ENCODE measurements around the gene RGS6. TPM values are rescaled to one million over a fixed set of nuclear protein-coding genes. Genes with fewer than 3 reads are reported as not detected.

RGS6 gene
- total and polyA plus RNA-seq, 8 donors: 0.06 to 0.47 (median 0.20) TPM; not detected in 1

DNA sequence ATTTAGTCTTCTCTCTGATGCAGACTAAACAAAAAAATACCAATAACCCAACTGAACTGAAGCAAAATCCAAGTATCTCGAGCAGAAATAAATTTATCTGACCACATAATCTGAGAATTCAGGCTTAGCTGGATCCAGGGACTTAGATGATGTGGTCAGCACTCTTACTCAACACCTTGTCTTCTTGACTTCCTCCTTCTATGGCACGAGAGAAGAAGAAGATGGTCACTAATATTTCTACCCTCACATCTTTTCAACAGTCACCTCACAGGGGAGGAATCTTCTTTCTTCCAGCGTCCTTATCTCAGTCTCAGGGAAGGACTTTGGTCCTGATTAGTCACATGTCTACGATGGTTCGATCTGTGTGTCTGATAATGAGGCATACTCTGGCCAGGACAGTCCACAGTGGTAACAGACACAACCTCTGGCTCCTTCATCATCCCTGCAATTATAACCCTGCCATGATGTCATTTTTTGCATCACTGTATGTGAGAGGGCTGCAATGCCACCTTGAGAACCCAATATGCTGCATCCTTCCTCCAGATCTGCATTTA lies 15.8 kb downstream of the RGS6 start:
- WGBS, 2 donors: 37 to 41% methylated on average over 5 of the region's 5 CpGs
- DNase-seq (no peak), ATAC-seq (no peak), FAIRE-seq (no peak)
- Histone ChIP-seq H3K36me3 (no peaks in the 10 kb centered on the region), H3K9me3 (no peaks in the 10 kb centered on the region), H3K27ac (no peak overlapping the region), H3K27me3 (no peaks in the 10 kb centered on the region), H3K4me1 (no peaks in the 10 kb centered on the region), H3K4me3 (no peak overlapping the region)
- intact Hi-C loops (cut with DNase I): no loop called here
- TF ChIP-seq, protein P1, sequence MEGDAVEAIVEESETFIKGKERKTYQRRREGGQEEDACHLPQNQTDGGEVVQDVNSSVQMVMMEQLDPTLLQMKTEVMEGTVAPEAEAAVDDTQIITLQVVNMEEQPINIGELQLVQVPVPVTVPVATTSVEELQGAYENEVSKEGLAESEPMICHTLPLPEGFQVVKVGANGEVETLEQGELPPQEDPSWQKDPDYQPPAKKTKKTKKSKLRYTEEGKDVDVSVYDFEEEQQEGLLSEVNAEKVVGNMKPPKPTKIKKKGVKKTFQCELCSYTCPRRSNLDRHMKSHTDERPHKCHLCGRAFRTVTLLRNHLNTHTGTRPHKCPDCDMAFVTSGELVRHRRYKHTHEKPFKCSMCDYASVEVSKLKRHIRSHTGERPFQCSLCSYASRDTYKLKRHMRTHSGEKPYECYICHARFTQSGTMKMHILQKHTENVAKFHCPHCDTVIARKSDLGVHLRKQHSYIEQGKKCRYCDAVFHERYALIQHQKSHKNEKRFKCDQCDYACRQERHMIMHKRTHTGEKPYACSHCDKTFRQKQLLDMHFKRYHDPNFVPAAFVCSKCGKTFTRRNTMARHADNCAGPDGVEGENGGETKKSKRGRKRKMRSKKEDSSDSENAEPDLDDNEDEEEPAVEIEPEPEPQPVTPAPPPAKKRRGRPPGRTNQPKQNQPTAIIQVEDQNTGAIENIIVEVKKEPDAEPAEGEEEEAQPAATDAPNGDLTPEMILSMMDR (IDR thresholded peaks at IDR 0.05): no peak

DNA sequence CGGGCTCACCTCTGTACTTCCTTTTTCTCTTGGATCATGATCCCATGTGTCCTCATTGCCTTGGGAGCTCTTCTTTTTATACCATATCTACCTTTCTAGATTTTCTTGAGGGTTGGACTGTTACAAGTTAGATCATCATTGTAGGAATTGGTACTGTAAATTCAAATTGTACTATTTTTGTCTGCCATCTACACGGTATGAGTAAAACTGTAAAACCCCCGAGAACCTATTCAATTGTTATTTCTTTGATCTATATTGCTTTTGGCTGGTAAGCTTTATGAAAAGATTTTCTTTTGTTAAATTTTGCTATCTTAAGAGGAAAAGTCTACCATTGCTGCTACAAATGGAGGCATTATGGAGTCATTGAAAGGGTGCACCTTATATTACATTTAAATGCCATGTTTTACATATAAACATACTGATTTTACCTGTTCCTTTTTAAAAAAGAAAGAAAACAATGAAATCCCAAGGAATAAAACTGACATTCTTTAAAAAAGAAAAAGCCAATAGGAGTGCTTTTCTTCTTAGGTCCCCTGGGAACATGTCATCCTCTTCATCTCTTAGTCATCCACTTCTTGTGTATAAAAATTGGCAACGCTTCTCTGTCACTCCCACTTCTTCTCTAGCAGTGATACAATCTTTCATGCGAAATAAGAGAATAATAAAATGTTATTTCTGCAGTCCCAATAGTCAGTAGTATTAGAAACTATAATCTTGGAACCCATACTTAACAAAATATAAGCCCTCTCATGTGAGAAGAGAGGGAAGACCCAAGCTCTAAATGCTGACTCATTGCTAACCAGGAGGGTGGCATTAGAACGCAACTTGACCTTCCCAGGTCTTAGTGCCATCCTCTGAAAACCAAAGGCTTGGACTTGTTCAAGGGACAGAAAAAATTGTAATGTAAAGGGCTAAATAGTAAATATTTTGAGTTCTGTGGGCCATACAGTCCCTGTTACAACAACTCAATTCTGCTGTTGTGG lies 20.4 kb downstream of the RGS6 start:
- TF ChIP-seq, protein P1 (IDR thresholded peaks at IDR 0.05): no peak
- WGBS, 2 donors: 75 to 81% methylated on average over 6 of the region's 6 CpGs
- H3K27me3 ChIP-seq: no peaks in the 10 kb centered on the region
- H3K9me3 ChIP-seq: no peaks in the 10 kb centered on the region
- no peak overlapping the region for H3K27ac ChIP-seq
- no peaks in the 10 kb centered on the region for H3K4me1 ChIP-seq
- no peak for ATAC-seq
- DNase-seq: no peak
- no peak for FAIRE-seq
- no peak overlapping the region for H3K4me3 ChIP-seq
- intact Hi-C loops (cut with DNase I): no loop called here
- H3K36me3 ChIP-seq: no peaks in the 10 kb centered on the region

DNA sequence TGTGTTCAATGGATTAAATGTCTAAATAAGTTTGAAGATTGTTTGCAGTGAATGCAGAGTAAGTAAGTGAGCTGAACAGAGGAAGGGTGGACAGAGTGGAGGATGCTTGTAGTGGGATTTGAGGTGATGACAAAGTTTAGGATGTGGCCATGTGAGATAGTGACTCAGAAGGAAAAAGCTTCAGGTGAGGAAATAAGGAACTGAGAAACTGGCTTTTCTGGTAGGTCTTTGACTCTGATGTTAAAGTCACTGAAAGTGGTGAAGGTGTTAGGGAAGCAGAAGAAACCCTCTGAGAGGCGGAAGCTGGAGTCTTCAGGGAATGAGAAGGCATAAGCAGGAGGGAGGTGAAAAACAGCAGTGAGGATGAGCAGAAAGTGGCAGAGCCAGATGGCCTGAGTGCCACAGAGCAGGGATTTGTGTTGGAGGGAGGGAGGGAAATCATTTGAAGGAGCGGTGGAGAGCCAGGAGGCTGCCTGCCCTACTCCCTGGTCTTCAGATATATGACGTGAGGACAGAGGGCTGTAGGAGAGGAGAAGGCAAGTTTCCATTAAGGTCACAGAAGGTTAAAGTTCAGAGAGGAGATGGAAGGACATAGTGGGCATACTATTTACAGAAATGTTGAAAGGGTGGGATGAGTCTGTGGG lies 24.8 kb downstream of the RGS6 start:
- Histone ChIP-seq H3K27ac (no peak overlapping the region), H3K27me3 (no peaks in the 10 kb centered on the region), H3K4me3 (no peak overlapping the region), H3K4me1 (no peaks in the 10 kb centered on the region), H3K9me3 (no peaks in the 10 kb centered on the region), H3K36me3 (no peaks in the 10 kb centered on the region)
- TF ChIP-seq, protein P1 (IDR thresholded peaks at IDR 0.05): no peak
- DNase-seq (no peak), FAIRE-seq (no peak), ATAC-seq (no peak)
- 39 to 55% methylated on average over 3 of the region's 3 CpGs for WGBS, 2 donors
- intact Hi-C loops (cut with DNase I): no loop called here

DNA sequence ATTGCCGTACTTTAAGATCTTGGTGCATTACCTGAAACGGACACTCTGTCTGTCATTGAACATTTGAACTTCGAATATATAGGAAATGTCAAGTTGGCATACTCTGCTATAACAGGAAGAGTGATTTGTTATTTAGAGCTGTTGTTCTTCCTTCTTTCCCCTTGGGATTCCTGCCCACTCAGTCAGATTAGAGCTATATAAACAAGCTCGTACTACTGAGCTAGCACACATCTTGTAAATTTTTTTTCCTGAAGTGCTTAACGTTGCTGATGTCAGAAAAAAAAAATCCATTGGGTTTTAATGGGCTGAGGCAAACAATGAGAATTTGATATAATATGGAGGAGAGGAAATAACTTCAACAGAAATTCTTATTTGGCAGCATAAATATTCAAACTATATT lies 26.8 kb downstream of the RGS6 start:
- DNase-seq: no peak
- Histone ChIP-seq H3K27ac (no peak overlapping the region), H3K9me3 (no peaks in the 10 kb centered on the region), H3K36me3 (no peaks in the 10 kb centered on the region), H3K4me1 (no peaks in the 10 kb centered on the region), H3K4me3 (no peak overlapping the region), H3K27me3 (no peaks in the 10 kb centered on the region)
- intact Hi-C loops (cut with DNase I): no loop called here
- no peak for ATAC-seq
- 33 to 41% methylated on average over 5 of the region's 5 CpGs for WGBS, 2 donors
- no peak for FAIRE-seq
- TF ChIP-seq, protein P1 (IDR thresholded peaks at IDR 0.05): no peak

Measured in pancreas (tissue), 10 donors.